HEK293 (cell line): ENCODE data around the gene FASTK.

ENCODE experiments used
- CTCF ChIA-PET: fragments of 350-600 bp; formaldehyde crosslinking; extraction: SDS; loops from one replicate; lab custom pipeline; 2021; ENCODE audit warnings: antibody characterized with exemption; lab: Yijun Ruan, JAX
- POLR2A ChIA-PET: fragments of 300-600 bp; formaldehyde crosslinking; extraction: SDS; loops from one replicate; lab custom pipeline; 2020; ENCODE audit warnings: antibody characterized with exemption, inconsistent platforms; lab: Yijun Ruan, JAX
- H3K27ac ChIP-seq: fragments of 200-500 bp; sonication (Bioruptor generic); 2 replicates; pipeline ENCODE4 v1.5.1; 2014; ENCODE audit warnings: low read depth, low read length, control low read depth, inconsistent platforms; ENCODE audit errors: extremely low read depth
- H3K36me3 ChIP-seq, 2 experiments: fragments of 200-500 bp in 1 of 2; sonication (Bioruptor generic) in 1 of 2; 1 replicate in 1 of 2; 2 replicates in 1 of 2; pipeline ENCODE4 v1.5.1; 2014 to 2017; ENCODE audit warnings: inconsistent platforms in 2 of 2, low read length in 2 of 2; ENCODE audit not compliant: control insufficient read depth in 2 of 2, insufficient read depth in 1 of 2
- H3K4me1 ChIP-seq: fragments of 200-500 bp; sonication (Bioruptor generic); 2 replicates; pipeline ENCODE4 v1.5.1; 2014; ENCODE audit warnings: mild to moderate bottlenecking, low read length, inconsistent platforms; ENCODE audit not compliant: control insufficient read depth, insufficient read depth
- H3K4me3 ChIP-seq: 2 replicates; pipeline ENCODE4 v1.5.1; 2011; ENCODE audit warnings: low read depth, mild to moderate bottlenecking, control low read depth, low read length, moderate library complexity
- H3K9me3 ChIP-seq: fragments of 200-500 bp; sonication (Bioruptor generic); 2 replicates; pipeline ENCODE4 v1.5.1; 2014; ENCODE audit warnings: low read depth, low read length, inconsistent platforms; ENCODE audit not compliant: control insufficient read depth, insufficient read depth
- BCL11A ChIP-seq: fragments of 450-650 bp; formaldehyde crosslinking; IDR thresholded peaks from 2 replicates; pipeline ENCODE4 v1.5.1; 2016; ENCODE audit warnings: low read depth, missing biosample characterization, missing genetic modification characterization
- GLI4 ChIP-seq: fragments of 450-650 bp; formaldehyde crosslinking; IDR thresholded peaks from 2 replicates; pipeline ENCODE4 v1.5.1; 2016; ENCODE audit warnings: missing biosample characterization, missing genetic modification characterization
- GLIS2 ChIP-seq: fragments of 450-650 bp; formaldehyde crosslinking; IDR thresholded peaks from 2 replicates; pipeline ENCODE4 v1.5.1; 2016; ENCODE audit warnings: missing biosample characterization, missing genetic modification characterization
- KLF17 ChIP-seq: fragments of 450-650 bp; formaldehyde crosslinking; IDR thresholded peaks from 2 replicates; pipeline ENCODE4 v1.5.1; 2016; ENCODE audit warnings: missing biosample characterization, missing genetic modification characterization
- KLF7 ChIP-seq: fragments of 450-650 bp; formaldehyde crosslinking; IDR thresholded peaks from 2 replicates; pipeline ENCODE4 v1.5.1; 2016; ENCODE audit warnings: missing biosample characterization, missing genetic modification characterization, borderline replicate concordance
- YY1 ChIP-seq: fragments of 450-650 bp; formaldehyde crosslinking; IDR thresholded peaks from 2 replicates; pipeline ENCODE4 v1.5.1; 2018; ENCODE audit warnings: missing biosample characterization, missing genetic modification characterization
- ZBTB11 ChIP-seq: fragments of 450-650 bp; formaldehyde crosslinking; conservative IDR thresholded peaks from 2 replicates; pipeline ENCODE4 v1.5.1; 2016; ENCODE audit warnings: low read depth, missing biosample characterization, missing genetic modification characterization
- ZBTB20 ChIP-seq: fragments of 450-650 bp; formaldehyde crosslinking; IDR thresholded peaks from 2 replicates; pipeline ENCODE4 v1.5.1; 2016; ENCODE audit warnings: missing biosample characterization, missing genetic modification characterization
- ZBTB48 ChIP-seq: fragments of 450-650 bp; formaldehyde crosslinking; IDR thresholded peaks from 2 replicates; pipeline ENCODE4 v1.5.1; 2016; ENCODE audit warnings: missing biosample characterization, missing genetic modification characterization
- ZBTB7A ChIP-seq: fragments of 450-650 bp; formaldehyde crosslinking; IDR thresholded peaks from 2 replicates; pipeline ENCODE4 v1.5.1; 2016; ENCODE audit warnings: low read depth, missing biosample characterization, missing genetic modification characterization
- ZBTB8A ChIP-seq: fragments of 450-650 bp; formaldehyde crosslinking; IDR thresholded peaks from 2 replicates; pipeline ENCODE4 v1.5.1; 2016; ENCODE audit warnings: missing biosample characterization, missing genetic modification characterization
- ZFP37 ChIP-seq: fragments of 450-650 bp; formaldehyde crosslinking; IDR thresholded peaks from 2 replicates; pipeline ENCODE4 v1.5.1; 2016; ENCODE audit warnings: missing biosample characterization, missing genetic modification characterization
- ZNF10 ChIP-seq: fragments of 450-650 bp; formaldehyde crosslinking; IDR thresholded peaks from 2 replicates; pipeline ENCODE4 v1.5.1; 2017; ENCODE audit warnings: missing biosample characterization, missing genetic modification characterization
- ZNF2 ChIP-seq: fragments of 450-650 bp; formaldehyde crosslinking; IDR thresholded peaks from 2 replicates; pipeline ENCODE4 v1.5.1; 2016; ENCODE audit warnings: missing biosample characterization, missing genetic modification characterization
- ZNF202 ChIP-seq: fragments of 450-650 bp; formaldehyde crosslinking; IDR thresholded peaks from 2 replicates; pipeline ENCODE4 v1.5.1; 2016; ENCODE audit warnings: missing biosample characterization, missing genetic modification characterization, borderline replicate concordance
- ZNF266 ChIP-seq: fragments of 450-650 bp; formaldehyde crosslinking; IDR thresholded peaks from 2 replicates; pipeline ENCODE4 v1.5.1; 2016; ENCODE audit warnings: missing biosample characterization, missing genetic modification characterization, low read depth
- ZNF341 ChIP-seq: fragments of 450-650 bp; formaldehyde crosslinking; IDR thresholded peaks from 2 replicates; pipeline ENCODE4; 2016; ENCODE audit warnings: low read depth, missing biosample characterization, missing genetic modification characterization
- ZNF366 ChIP-seq: fragments of 450-650 bp; formaldehyde crosslinking; conservative IDR thresholded peaks from 2 replicates; pipeline ENCODE4 v1.5.1; 2016; ENCODE audit warnings: missing biosample characterization, missing genetic modification characterization
- ZNF391 ChIP-seq: fragments of 450-650 bp; formaldehyde crosslinking; IDR thresholded peaks from 2 replicates; pipeline ENCODE4 v1.5.1; 2016; ENCODE audit warnings: low read depth, missing biosample characterization, missing genetic modification characterization, borderline replicate concordance
- ZNF394 ChIP-seq: fragments of 450-650 bp; formaldehyde crosslinking; IDR thresholded peaks from 2 replicates; pipeline ENCODE4 v1.5.1; 2016; ENCODE audit warnings: missing biosample characterization, missing genetic modification characterization, mild to moderate bottlenecking, moderate library complexity, borderline replicate concordance
- ZNF544 ChIP-seq: fragments of 450-650 bp; formaldehyde crosslinking; IDR thresholded peaks from 2 replicates; pipeline ENCODE4 v1.5.0; 2017; ENCODE audit warnings: missing biosample characterization, missing genetic modification characterization
- ZNF600 ChIP-seq: fragments of 450-650 bp; formaldehyde crosslinking; IDR thresholded peaks from 2 replicates; pipeline ENCODE4 v1.5.1; 2016; ENCODE audit warnings: missing biosample characterization, missing genetic modification characterization
- ZNF639 ChIP-seq: fragments of 450-650 bp; formaldehyde crosslinking; IDR thresholded peaks from 2 replicates; pipeline ENCODE4 v1.5.1; 2016; ENCODE audit warnings: missing biosample characterization, missing genetic modification characterization
- ZNF654 ChIP-seq: fragments of 450-650 bp; formaldehyde crosslinking; IDR thresholded peaks from 2 replicates; pipeline ENCODE4 v1.5.1; 2016; ENCODE audit warnings: low read depth, missing biosample characterization, missing genetic modification characterization
- ZXDB ChIP-seq: fragments of 450-650 bp; formaldehyde crosslinking; IDR thresholded peaks from 2 replicates; pipeline ENCODE4 v1.5.1; 2016; ENCODE audit warnings: missing biosample characterization, missing genetic modification characterization

FASTK gene

GRCh38 chr7:151082141-151083070 is 1.8 kb upstream of the FASTK start (continued):
- TF ChIP-seq ZNF639 (tag by site-specific recombination), result no peak
- TF ChIP-seq KLF7 (tag by site-specific recombination), result peak; percentile 63; the same call in 1 of the 2 replicates
- TF ChIP-seq ZNF600 (tag by site-specific recombination), result peak; percentile 75
- 0 out of 2 replicates have a peak, but pooled peaks have one; percentile 45 for TF ChIP-seq ZNF2
- TF ChIP-seq ZNF366 (tag by site-specific recombination), result no peak

GRCh38 chr7:151081170-151082101 is 827 bp upstream of the FASTK start:
- H3K36me3 ChIP-seq, result peaks cover 0 to 31% of the 10 kb centered on the region in 2 experiments; a peak in 1 of 3 replicates
- ChIA-PET CTCF (interaction anchor here (0.6 to 1.6 kb wide), 4 partner anchors 7 to 37 kb away, joined by 3 to 8 read pairs (median 4); no protein-coding TSS in a partner anchor), POLR2A (interaction anchor here (1.0 to 2.0 kb wide), 11 partner anchors 14 to 63 kb away, joined by 3 to 17 read pairs (median 6); partner anchors contain the start of genes ABCB8 and CDK5)
- H3K4me3 ChIP-seq, result peak overlapping the region; percentile 89
- peak overlapping the region; percentile 75 for H3K27ac ChIP-seq
- peaks cover 7% of the 10 kb centered on the region; the same call in 1 of the 2 replicates for H3K4me1 ChIP-seq
- no peaks in the 10 kb centered on the region for H3K9me3 ChIP-seq
- TF ChIP-seq YY1 (tag by site-specific recombination), result no peak
- peak; percentile 85 for TF ChIP-seq ZBTB20 (tag by site-specific recombination)
- TF ChIP-seq ZNF202, result no peak
- no peak for TF ChIP-seq ZNF654 (tag by site-specific recombination)
- TF ChIP-seq ZBTB7A (tag by site-specific recombination), result peak; percentile 47; the same call in 1 of the 2 replicates
- 0 out of 2 replicates have a peak, but pooled peaks have one; percentile 64 for TF ChIP-seq ZNF10 (tag by site-specific recombination)
- TF ChIP-seq GLIS2 (tag by site-specific recombination), result peak; percentile 88
- TF ChIP-seq ZBTB11 (tag by site-specific recombination), result peak; percentile 69; the same call in 1 of the 2 replicates
- TF ChIP-seq BCL11A (tag by site-specific recombination), result peak; percentile 17; the same call in 1 of the 2 replicates
- peak; percentile 36 for TF ChIP-seq ZXDB (tag by site-specific recombination)
- peak; percentile 40; the same call in 1 of the 2 replicates for TF ChIP-seq ZBTB8A (tag by site-specific recombination)
- TF ChIP-seq ZFP37, result peak; percentile 32; the same call in 1 of the 2 replicates
- TF ChIP-seq ZNF391, result peak; percentile 66
- TF ChIP-seq ZBTB48, result peak; percentile 61; the same call in 1 of the 2 replicates
- 0 out of 2 replicates have a peak, but pooled peaks have one; percentile 62 for TF ChIP-seq KLF17 (tag by site-specific recombination)
- peak; percentile 88 for TF ChIP-seq ZNF394
- peak; percentile 49; the same call in 1 of the 2 replicates for TF ChIP-seq GLI4 (tag by site-specific recombination)
- TF ChIP-seq ZNF366 (tag by site-specific recombination), result peak; percentile 36; the same call in 1 of the 2 replicates
- no peak for TF ChIP-seq ZNF544 (tag by site-specific recombination)
- peak; percentile 93 for TF ChIP-seq ZNF341 (tag by site-specific recombination)
- TF ChIP-seq ZNF266 (tag by site-specific recombination), result 0 out of 2 replicates have a peak, but pooled peaks have one; percentile 8
